Stimulated activated CD4-positive, alpha-beta T cell treated with anti-CD3 and anti-CD28 coated beads, Interleukin-15, amount 100 ng/mL, for 48 hours (primary cell): ENCODE measurements around the gene GRIN2D.

Experiments used
- DNase-seq, 2 donors: peaks; one replicate each; pipeline ENCODE4 v3.0.0-alpha.2; 2020; ENCODE audit warnings: low read depth in 2 of 2

The GRIN2D gene

DNA sequence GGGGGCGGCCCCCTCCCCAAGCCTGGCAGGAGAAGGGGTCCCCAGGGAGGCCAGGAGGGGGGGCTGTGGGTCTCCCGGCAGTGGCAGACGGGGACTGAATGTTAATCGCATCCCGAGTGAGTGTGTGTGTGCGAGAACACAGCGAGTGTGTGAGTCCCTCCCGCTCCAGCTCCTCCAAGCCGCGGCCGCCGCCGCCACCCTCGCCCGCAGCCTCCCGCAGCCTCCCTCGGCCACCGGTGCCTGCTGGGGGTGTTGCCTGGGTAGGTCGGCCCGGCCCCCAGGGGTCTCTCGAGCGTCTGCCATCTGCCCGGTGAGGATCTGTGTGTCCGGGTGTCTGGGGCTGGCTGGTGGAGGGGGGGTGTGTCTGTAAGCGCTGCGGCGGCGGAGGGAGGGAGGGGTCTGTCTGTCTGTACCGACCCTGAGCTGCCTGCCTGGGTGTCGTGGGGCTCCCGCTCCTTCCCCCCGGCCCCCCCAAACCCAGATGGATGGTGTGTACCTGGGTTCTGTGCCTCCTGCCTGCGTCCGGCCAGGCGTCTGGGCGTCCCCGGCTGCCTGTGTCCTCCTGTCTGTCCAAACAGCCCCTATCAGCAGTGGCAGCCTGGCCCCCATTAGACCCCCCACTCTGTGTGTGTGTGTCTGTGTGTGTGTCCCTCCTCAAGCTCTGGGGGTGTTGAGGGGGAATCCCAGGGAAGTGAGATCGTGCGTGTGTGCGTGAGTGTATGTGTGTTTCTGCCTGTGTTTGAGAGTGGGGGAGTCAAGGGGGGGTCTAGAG lies at the start of gene GRIN2D:
Gene GRIN2D, plus strand, starts transcription at position 110 of the 772 bp plus-strand sequence. CDS start 4,725 bp downstream, outside the sequence.
- DNase-seq, result no peak

DNA sequence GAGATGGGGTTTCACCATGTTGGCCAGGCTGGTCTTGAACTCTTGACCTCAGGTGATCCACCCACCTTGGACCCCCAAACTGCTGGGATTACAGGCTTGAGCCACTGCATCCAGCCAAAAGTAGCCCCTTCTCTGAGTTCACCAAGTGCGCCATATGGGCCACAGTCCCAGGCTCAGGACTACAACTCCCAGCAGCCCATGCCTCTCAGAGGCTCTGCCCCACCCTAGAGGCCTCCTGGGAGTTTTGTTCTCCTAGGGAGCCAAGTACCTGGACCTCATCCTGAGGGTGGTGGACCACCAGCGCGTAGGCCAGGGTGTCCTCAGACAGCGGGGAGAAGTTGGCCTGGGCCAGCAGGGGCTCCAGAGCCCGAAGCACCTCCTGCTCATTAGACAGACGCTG lies 48.6 kb upstream of the GRIN2D start:
- no peak for DNase-seq

DNA sequence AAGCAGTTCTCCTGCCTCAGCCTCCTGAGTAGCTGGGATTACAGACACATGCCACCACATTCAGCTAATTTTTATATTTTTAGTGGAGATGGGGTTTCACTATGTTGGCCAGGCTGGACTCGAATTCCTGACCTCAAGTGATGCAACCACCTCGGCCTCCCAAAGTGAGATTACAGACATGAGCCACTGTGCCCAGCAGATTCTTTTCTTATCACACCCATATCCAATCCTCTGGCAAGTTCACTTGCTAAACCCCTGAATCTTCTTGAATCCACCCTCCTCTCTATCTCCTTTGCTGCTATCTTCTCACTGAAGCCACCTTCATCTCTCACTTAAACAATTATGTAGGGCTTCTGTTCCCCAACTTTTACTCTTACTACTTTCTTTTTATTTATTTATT lies 47.3 kb upstream of the GRIN2D start:
- no peak for DNase-seq

DNA sequence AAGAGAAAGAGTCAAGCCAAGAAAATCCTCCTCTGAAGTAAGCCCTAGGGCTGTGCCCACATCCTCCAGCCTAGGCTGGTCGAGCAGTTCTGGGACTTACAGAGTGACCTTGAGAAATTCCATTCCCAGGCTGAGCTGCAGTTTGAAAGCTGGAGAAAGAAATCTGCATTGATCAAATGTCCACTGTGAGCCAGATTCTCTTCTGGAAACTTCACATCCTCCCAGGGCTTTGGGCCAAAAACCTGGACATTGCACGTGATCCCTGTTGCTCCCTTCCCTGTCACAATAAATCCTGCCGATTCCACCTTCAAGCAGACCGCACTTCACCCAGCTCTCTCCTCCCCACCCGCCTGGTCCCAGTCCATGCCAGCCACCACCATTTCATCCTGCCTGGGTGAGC lies 45.4 kb upstream of the GRIN2D start:
- no peak for DNase-seq

DNA sequence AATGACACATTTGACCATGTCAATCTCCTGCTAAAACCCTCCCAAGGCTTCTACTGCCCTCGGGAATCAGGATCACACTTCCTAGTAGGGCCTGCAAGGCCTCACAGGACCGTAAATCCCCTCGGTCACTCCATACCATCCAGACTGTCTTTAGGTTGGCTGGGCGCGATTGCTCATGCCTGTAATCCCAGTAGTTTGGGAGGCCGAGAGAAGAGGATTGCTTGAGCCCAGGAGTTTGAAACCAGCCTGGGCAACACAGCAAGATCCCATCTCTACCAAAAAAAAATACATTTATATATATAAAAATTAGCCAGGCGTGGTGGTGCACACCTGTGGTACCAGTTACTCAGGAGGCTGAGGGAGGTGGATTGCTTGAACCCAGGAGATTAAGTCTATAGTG lies 44.7 kb upstream of the GRIN2D start:
- no peak for DNase-seq

DNA sequence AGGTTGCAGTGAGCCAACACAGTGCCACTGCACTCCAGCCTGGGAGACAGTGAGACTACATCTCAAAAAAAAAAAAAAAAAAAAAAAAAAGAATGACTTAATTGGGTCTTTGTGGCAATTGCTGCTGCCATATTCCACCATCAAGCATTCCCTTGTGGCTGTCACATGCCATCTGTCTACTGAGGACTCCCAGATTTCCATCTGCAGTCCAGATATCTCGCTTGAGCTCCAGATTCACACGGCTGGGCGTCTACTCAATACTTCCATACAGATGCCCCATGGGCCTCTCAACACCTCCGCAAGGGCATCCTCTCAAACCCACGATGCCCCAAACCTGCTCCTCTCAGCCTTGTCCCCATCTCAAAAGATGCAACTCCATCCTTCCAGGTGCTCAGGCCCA lies 42.6 kb upstream of the GRIN2D start:
- DNase-seq, result no peak

DNA sequence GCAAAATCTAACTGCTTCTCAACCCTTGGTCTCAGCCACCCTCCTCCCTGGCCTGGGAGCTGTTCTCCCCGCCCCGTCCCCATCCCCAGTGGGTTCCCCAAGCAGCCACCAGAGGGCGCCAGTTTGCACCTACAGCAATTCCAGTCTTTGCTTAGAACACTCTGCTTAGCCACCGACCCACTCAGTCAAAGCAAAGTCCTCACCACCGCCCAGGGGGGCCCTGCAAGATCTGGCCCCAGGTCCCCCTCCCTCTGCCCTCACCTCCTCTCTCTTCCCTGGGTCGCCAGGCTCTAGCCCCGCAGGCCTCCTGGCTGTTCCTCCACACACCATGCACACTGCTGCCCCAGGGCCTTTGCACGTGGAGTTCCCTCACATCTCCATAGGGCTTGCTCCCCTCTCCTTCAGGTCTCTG lies 42.1 kb upstream of the GRIN2D start:
- peak; percentile 71 to 80 for DNase-seq

DNA sequence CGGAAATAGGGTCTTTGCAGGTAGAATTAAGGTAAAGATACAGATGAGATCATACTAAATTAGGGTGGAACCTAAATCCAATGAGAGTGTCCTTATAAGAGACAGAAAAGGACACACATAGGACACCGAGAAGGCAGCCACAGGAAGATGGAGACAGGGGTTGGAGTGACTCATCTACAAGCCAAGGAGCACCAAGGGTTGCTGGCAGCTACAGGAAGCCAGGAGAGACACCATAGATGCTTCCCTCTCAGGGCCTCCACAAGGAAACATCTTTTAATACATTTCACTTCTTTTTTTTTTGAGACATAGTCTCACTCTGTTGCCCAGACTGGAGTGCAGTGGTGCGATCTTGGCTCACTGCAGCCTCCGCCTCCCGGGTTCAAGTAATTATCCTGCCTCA lies 39.8 kb upstream of the GRIN2D start:
- DNase-seq, result no peak

DNA sequence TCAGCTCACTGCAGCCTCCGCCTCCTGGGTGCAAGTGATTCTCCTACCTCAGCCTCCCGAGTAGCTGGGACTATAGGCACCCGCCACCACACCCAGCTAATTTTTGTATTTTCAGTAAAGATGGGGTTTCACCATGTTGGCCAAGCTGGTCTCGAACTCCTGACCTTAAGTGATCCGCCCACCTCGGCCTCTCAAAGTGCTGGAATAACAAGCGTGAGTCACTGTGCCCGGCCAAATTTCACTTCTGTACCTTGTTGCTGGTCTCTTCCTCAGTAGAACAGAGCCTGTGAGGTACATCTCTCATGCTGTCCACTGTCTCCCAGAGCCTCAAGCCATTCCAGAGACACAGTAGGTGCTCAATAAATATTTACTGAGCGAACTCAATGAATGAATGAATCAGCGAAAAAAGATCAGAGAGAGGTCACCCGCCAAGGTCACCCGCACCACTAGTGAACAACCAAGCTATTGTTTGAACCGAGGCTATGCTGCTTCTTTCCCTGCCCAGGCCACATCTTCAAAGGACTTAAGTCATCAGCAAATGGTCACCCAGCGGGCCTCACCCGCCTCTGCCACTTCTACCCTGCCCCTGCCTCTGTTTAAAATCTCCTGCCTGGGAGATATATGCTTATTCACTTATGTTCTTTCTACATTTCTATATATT lies 39.0 kb upstream of the GRIN2D start:
- DNase-seq, result no peak

DNA sequence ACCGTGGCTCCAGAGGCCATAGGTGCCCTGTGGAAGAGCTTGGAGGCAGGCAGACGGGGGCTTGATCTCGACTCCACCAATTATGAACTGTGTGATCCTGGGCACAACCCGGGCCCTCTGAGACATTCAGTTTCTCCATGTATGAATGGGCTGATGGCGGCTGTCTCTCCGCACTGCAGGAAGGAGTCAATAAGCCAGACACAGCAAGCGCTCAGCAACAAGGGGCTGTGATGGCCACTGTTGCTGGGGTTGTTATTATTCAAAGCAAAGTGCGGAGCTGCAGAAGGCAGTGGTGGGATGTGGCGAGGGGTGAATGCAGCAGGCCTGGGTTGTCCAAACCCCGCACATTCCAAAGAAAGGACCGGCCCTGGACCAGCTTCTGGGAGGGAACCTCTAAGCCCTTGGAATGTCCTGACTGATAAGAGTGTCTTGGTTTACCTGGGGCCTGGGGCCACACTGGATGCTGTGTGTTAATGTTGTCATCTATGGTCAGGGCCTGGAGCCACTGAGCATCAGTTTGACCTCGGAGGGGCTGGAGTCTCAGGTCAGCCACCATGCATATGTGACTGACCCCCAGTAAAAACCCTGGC lies 38.0 kb upstream of the GRIN2D start:
- no peak for DNase-seq

DNA sequence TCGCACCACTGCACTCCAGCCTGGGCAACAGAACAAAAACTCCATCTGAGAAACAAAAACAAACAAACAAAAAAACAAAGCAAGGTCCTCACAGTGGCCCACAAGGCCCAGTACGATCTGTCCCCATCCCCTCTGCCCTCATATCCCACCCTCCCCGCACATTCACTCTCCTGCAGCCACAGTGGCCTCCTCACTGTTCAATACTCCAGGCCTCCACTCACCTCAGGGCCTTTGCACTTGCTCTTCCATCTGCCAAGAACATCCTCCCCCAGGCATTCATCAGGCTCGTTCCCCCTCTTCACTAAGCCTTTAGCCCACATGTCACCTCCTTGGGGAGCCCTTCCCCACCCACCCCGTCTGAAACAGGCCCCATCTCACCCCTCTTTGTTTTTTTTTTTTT lies 34.3 kb upstream of the GRIN2D start:
- DNase-seq, result no peak

DNA sequence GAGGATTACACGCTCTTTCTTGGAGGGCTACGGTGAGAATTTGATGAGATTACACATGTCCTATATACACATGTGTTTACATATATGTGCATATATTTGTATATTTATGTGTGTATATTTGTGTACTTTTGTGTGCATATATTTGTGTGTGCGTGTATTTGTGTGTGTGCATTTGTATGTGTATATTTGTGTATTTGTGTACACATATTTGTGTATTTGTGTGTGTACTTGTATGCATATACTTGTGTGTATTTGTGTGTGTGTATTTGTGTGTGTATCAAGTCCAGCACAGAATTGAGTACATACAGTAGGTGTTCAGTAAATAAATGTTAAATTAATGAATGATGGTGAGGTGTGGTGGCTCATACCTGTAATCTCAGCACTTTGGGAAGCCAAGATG lies 31.6 kb upstream of the GRIN2D start:
- DNase-seq, result no peak

DNA sequence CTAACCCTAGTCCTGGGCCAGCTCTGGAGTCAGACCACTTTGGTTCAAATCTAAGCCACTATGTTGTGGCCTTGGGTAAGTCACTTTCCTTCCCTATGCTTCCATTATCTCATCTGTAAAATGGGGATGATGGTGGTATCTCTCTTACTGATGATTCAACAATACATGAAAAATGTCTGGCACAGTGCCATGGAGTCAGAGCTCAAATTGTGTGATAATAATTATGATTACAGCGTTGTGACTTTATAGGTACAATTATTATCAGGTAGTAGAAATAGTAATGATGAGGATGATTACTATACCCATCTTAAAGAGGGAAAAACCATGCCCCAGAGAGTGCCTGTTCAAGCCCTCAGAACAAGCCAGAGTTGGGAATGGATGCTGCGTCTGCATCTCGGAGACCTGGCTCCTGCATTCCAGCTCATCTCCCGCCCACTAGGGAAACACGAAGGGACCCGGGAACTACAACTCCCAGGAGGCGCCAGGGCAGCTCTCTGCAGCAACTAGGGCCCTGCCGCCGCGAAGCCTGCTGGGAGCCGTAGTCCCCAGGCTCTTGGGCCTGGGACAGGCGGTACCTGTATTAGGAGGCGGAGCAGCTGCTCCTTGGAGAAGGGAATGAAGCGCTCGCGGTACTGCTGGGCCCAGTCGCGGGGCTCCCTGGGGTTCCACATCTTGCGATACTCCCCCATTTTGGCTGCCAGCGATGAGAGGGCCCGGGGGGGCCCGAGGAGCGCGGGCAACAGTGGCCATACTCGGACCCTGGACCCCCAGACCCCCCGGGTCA lies 30.6 kb upstream of the GRIN2D start:
- peak; percentile 83 to 87 for DNase-seq

DNA sequence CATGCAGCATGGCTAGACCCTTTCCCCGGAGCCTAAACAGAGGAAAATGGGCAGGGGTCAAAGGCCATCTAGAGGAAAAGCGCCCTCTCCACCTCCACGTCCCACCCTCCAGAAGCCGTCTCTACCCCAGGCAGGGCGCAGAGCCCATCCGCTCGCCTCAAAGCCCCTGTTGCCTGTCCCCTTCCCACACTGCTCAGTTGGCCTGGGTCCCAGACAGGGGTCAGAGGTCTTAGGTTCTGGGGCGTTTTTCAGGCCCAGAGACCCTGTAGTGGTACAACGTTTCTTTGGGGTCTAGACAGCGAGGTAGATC lies 30.0 kb upstream of the GRIN2D start:
- DNase-seq, result peak in 1 of 2 donors; percentile 12

DNA sequence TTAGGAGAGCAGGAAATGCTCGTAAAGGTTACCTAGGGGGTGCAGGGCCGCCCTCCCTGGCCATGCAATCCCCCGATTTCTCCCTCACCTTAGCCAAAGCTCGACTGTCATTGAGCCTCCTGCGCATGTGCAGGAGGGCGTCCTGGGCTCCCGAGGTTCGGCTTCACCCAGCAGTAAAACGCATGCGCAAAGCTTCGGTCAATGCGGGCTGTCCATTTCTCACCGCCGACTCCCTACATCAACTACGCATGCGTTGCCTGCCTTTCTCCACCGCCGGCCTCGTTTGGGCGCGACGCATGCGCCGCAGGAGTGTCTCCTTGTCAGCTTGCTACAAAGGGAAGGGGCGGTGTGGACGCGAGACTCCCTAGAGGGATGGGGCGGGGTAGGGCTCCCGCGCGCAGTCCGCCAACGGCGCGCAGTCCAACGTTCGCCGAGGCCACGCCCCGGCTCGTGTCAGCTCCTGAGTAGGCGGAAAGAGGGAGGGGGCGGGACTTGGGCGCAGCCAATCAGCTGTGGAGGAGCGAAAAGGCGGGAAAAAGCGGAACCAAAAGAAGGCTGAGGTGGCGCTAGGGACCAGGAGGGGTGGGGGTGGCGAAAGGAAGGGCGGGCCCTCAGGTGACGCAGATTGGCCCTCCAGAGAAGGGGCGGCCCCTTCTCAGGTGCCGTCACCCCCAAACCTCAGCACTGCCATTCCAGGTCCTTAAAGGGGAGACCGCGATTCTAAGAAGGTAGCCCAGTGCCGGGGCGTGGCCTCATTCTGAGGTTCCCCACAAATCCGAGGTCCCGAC lies 29.5 kb upstream of the GRIN2D start, which contains the start of the genes SYNGR4 and TMEM143:
Gene SYNGR4, plus strand, starts transcription at position 558 of the 788 bp plus-strand sequence. CDS start 1,476 bp downstream, outside the sequence.
Gene TMEM143, minus strand, starts transcription at position 131 of the 788 bp plus-strand sequence. Its CDS starts 20 bp downstream, at position 111.
- peak; percentile 96 to 98 for DNase-seq

DNA sequence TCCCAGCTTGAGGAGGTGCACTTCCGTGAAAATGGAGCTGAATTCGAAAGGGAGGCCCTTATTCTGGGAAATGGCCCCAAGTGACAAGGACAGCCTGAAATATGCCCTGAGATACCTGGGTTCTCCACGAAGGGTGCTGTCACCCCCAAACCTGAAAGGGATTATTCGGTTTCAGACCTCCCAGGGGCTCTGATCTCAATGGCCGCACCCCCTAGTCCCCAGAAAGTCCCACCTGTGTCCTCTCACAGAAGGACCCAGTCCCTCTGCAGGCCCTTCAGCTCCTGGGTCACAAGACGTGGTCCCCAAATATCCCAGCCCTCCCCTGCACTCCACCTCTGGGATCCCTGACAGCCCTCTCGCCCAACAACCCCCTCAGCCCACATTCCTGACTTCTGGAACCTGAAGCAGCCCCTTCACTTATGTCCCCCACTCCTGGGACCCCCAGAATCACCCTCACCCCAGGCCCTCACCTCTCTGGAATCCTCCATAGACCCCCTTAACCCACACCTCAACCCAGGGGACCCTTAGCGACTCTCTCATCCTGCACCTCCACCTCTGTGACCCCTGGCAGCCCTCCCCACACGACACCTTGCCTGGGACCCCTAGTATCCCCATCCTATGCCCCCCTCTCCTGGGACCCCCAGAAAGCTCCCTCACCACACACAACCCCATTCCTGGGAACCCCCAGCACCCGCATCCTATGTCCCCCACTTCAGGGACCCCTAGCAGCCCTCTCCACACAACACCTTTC lies 28.7 kb upstream of the GRIN2D start:
- DNase-seq, result no peak

DNA sequence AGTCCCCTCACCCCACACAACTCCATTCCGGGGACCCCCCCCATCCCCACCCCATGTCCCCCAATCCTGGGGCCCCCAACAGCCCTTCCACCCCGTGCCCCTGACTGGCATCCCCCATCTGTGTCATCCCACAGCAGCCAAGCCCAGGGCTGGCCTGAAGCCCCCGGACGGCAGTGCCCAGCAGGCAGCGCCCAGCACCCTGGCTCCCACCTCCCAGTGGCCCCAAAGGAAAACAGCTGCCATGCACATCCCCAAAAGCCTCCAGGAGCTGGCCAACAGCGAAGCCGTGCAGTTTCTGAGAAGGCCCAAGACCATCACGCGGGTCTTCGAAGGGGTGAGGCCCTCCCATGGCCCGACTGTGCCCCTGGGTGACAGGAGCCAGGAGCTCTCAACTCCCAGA lies 27.9 kb upstream of the GRIN2D start:
- DNase-seq, result no peak

DNA sequence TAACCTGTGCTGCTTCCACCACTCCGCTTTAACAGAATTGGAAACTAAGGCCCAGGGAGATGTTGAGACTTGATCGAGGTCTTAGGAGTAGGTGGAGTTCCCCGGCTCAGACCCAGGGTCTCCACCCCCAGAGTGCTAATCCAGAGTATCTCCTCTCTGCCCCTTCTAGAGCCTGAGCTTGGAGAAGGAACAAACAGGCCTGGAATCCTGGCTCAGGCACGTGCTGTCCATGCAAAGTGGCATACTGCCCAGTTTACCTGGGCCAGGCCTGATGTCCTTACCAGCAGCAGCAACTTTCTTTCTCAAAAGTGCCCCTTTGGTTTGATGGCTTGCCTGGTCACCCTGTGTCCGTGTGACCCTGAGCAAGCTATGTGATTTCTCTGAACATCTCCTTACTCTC lies 25.6 kb upstream of the GRIN2D start:
- DNase-seq, result no peak

DNA sequence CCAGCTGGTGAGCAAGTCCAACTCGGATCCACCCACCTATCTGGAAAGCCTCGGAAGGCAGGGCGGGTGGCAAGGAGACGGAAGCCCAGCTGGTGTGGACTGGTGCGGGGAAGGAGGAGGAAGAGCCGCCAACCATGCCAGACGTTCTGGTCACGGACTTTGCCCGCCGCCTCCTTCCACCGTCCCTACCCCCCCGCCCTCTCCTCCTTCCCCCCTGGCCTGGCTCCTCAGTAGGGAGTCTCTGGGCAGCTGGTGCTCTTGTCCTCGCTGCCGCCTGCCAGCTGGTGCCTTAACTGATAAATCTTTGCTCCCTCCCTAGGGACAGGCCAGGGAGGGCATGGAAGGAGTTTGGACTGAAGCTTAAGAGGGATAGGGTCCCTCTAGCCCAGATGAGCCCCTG lies 24.5 kb upstream of the GRIN2D start:
- DNase-seq, result no peak

DNA sequence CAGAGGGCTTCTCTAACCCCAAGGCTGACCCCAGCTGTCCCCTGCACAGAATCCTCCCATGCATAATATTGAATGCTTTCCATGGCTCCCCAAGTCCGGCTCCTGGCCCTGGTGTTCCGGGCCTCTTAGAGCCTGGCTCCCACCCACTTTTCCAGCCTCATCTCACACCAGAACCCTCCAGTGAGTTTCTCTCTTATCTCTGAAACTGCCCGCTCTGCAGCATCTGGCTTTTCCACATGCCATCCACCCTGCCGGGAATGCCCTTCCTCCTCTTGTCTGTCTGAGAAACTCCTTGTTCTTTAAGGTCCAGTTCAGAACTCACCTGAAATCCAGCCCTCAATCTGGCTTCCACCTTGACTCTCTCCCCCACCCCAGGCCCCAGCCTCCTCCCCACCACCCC lies 22.5 kb upstream of the GRIN2D start:
- DNase-seq, result no peak

DNA sequence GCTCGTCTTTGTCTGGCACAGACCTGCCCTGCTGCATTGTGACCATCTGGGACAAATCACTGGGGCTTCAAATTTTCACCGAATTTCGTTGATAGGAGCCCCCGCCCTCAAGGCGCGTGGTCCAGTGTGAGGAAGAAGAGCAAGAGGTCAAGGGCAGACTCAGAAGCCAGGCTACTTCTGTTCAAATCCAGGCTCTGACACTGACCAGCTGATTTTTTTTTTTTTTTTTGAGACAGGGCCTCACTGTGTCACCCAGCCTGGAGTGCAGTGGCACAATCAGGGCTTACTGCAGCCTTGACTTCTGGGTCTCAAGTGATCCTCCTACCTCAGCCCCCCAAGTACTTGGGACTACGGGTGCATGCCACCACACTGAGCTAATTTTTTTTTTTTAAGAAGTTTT lies 22.1 kb upstream of the GRIN2D start:
- DNase-seq, result no peak
